ENCODE results near the gene SYT6. TPM values are rescaled to one million over a fixed set of nuclear protein-coding genes. Genes with fewer than 3 reads are reported as not detected.
"Not testable (repeated sequence)": the region's sequence is repeated elsewhere in the genome, so short reads cannot be mapped to it uniquely, and the experiment has no call there.

SYT6 gene
- total RNA-seq, 1 experiment from 2014 or later, result 77.2 TPM

DNA sequence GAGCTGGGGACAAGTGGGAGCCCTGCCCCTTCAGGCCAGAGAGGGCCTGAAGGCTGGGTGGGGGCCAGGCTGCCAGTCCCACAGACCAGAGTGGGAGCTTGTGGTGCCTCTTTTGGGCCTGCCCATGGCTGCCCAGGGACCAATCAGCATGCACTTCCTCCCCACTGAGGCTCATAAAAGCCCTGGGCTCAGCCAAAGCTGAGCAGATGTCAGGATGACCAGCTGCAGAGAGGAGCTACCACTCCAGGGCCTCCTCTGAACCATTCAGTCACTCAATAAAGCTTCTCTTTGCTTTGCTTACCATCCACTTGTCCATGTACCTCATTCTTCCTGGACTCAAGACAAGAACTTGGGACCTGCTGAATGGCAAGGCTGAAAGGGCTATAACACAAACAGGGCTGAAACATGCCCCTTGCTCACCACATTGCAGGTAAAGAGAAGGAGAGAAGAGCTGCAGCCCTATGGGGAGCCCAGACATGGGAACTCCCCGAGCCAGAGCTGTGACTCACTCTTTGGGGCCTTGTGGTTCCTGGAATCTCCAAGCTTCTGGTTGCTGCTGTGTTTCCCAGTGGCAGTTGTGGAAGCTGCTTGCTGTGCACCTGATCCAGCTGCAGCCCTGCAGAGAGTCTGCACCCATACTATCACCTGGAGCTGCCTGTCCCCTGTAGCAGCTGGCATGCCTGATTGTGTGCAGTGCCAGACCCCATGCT lies 92.4 kb downstream of the SYT6 start:
- no CpG with 5 or more reads among the region's 1 CpG for WGBS (ENCODE audit: extremely low coverage, insufficient read length, low lambda C conversion rate)
- Mint-ChIP-seq H3K36me3 (ENCODE audit: insufficient read depth in 1 of 3, low read depth in 3 of 3) (peaks cover 2 to 24% (median 16%) of the 10 kb centered on the region in 3 experiments; a peak in 6 of 7 replicates), H3K27ac (no peak overlapping the region), H3K27me3 (ENCODE audit: low read depth) (peaks cover 6% of the 10 kb centered on the region), H3K4me3 (no peak overlapping the region), H3K4me1 (peaks cover 15 to 29% of the 10 kb centered on the region in 2 experiments), H3K9me3 (peaks cover 19 to 26% of the 10 kb centered on the region in 2 experiments)
- Histone ChIP-seq H3K9me3 (ENCODE audit: control insufficient read depth, low read depth, low read length) (no peaks in the 10 kb centered on the region), H3T11ph (ENCODE audit: low read length) (no peak overlapping the region), H4K20me1 (ENCODE audit: control insufficient read depth, insufficient read depth, insufficient read length) (no peaks in the 10 kb centered on the region), H2BK20ac (ENCODE audit: low read depth, low read length, poor library complexity, severe bottlenecking) (no peak overlapping the region), H3K23ac (ENCODE audit: insufficient read length, low read depth, low read length) (no peak overlapping the region), H2AK5ac (ENCODE audit: insufficient read length, low read length) (no peak overlapping the region), H4K5ac (ENCODE audit: insufficient read length, low read depth, low read length) (no peak overlapping the region), H2AFZ (ENCODE audit: low read length) (no peak overlapping the region), H2BK120ac (ENCODE audit: low read depth, low read length, poor library complexity, severe bottlenecking) (no peak overlapping the region), H4K8ac (replicated peaks; ENCODE audit: insufficient read length, low read depth, low read length) (no peak overlapping the region), H3K14ac (ENCODE audit: insufficient read depth, low read length) (no peak overlapping the region), H2BK12ac (ENCODE audit: insufficient read length, low read depth, low read length) (no peak overlapping the region), H2BK15ac (ENCODE audit: low read depth, low read length) (no peak overlapping the region), H3K4ac (ENCODE audit: low read depth, low read length) (no peak overlapping the region), H3K27me3 (ENCODE audit: insufficient read depth, low read length) (no peaks in the 10 kb centered on the region; the same call in 1 of the 2 replicates), H2BK5ac (ENCODE audit: insufficient read length, low read length) (no peak overlapping the region), H3K79me2 (ENCODE audit: insufficient read depth, low read length) (no peaks in the 10 kb centered on the region), H3K18ac (ENCODE audit: insufficient read length, low read depth, low read length) (no peak overlapping the region), H3K23me2 (ENCODE audit: insufficient read length, low read depth, low read length, poor library complexity, severe bottlenecking) (no peaks in the 10 kb centered on the region), H3K56ac (ENCODE audit: insufficient read length, low read depth, low read length) (no peak overlapping the region), H3K27ac (ENCODE audit: insufficient read length, low read depth, low read length) (no peak overlapping the region), H3K4me2 (ENCODE audit: insufficient read depth, insufficient read length, low read length) (no peak overlapping the region), H3K4me1 (ENCODE audit: insufficient read depth, low read length) (no peaks in the 10 kb centered on the region), H3K79me1 (ENCODE audit: insufficient read depth, low read depth, low read length, poor library complexity, severe bottlenecking) (no peaks in the 10 kb centered on the region), H3K9ac (ENCODE audit: extremely low read depth, insufficient read length, low read length) (no peak overlapping the region), H4K91ac (ENCODE audit: insufficient read length, low read depth, low read length) (no peak overlapping the region)
- TF ChIP-seq, protein P1, sequence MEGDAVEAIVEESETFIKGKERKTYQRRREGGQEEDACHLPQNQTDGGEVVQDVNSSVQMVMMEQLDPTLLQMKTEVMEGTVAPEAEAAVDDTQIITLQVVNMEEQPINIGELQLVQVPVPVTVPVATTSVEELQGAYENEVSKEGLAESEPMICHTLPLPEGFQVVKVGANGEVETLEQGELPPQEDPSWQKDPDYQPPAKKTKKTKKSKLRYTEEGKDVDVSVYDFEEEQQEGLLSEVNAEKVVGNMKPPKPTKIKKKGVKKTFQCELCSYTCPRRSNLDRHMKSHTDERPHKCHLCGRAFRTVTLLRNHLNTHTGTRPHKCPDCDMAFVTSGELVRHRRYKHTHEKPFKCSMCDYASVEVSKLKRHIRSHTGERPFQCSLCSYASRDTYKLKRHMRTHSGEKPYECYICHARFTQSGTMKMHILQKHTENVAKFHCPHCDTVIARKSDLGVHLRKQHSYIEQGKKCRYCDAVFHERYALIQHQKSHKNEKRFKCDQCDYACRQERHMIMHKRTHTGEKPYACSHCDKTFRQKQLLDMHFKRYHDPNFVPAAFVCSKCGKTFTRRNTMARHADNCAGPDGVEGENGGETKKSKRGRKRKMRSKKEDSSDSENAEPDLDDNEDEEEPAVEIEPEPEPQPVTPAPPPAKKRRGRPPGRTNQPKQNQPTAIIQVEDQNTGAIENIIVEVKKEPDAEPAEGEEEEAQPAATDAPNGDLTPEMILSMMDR (conservative IDR thresholded peaks at IDR 0.05), result no peak
- DNase-seq, result no peak

GRCh38 chr1:114058236-114058635 lies 95.4 kb downstream of the SYT6 start:
- H2BK12ac ChIP-seq (ENCODE audit: insufficient read length, low read depth, low read length); H3K9me3 ChIP-seq (ENCODE audit: control insufficient read depth, low read depth, low read length); H3K79me1 ChIP-seq (ENCODE audit: insufficient read depth, low read depth, low read length, poor library complexity, severe bottlenecking); H3K79me2 ChIP-seq (ENCODE audit: insufficient read depth, low read length); H3K14ac ChIP-seq (ENCODE audit: insufficient read depth, low read length); H3K23ac ChIP-seq (ENCODE audit: insufficient read length, low read depth, low read length); H2BK5ac ChIP-seq (ENCODE audit: insufficient read length, low read length); H3K4me1 ChIP-seq (ENCODE audit: insufficient read depth, low read length); H3K4ac ChIP-seq (ENCODE audit: low read depth, low read length); H3K27ac ChIP-seq (ENCODE audit: insufficient read length, low read depth, low read length); H3K27ac Mint-ChIP-seq; H4K20me1 ChIP-seq (ENCODE audit: control insufficient read depth, insufficient read depth, insufficient read length); H3K4me2 ChIP-seq (ENCODE audit: insufficient read depth, insufficient read length, low read length); H4K8ac ChIP-seq (replicated peaks; ENCODE audit: insufficient read length, low read depth, low read length); H2AK5ac ChIP-seq (ENCODE audit: insufficient read length, low read length); H2BK15ac ChIP-seq (ENCODE audit: low read depth, low read length); H3K18ac ChIP-seq (ENCODE audit: insufficient read length, low read depth, low read length); DNase-seq; H3K9ac ChIP-seq (ENCODE audit: extremely low read depth, insufficient read length, low read length); H2BK120ac ChIP-seq (ENCODE audit: low read depth, low read length, poor library complexity, severe bottlenecking); H3K23me2 ChIP-seq (ENCODE audit: insufficient read length, low read depth, low read length, poor library complexity, severe bottlenecking); H4K5ac ChIP-seq (ENCODE audit: insufficient read length, low read depth, low read length); H3K27me3 ChIP-seq (ENCODE audit: insufficient read depth, low read length); H2BK20ac ChIP-seq (ENCODE audit: low read depth, low read length, poor library complexity, severe bottlenecking); H3K4me3 Mint-ChIP-seq; H3K27me3 Mint-ChIP-seq (ENCODE audit: low read depth); H3T11ph ChIP-seq (ENCODE audit: low read length); H2AFZ ChIP-seq (ENCODE audit: low read length); H3K56ac ChIP-seq (ENCODE audit: insufficient read length, low read depth, low read length); H4K91ac ChIP-seq (ENCODE audit: insufficient read length, low read depth, low read length): not testable (repeated sequence)
- Mint-ChIP-seq H3K4me1 (peaks cover 15 to 26% of the 10 kb centered on the region in 2 experiments), H3K36me3 (ENCODE audit: insufficient read depth in 1 of 3, low read depth in 3 of 3) (peaks cover 4 to 29% (median 16%) of the 10 kb centered on the region in 3 experiments; a peak in 6 of 7 replicates), H3K9me3 (peaks cover 22 to 26% of the 10 kb centered on the region in 2 experiments)
- WGBS (ENCODE audit: extremely low coverage, insufficient read length, low lambda C conversion rate), result no CpG with 5 or more reads among the region's 6 CpGs
